Kidney epithelial cell (primary cell): Measurements from ENCODE around the gene CAMTA1. TPM values are rescaled to one million over a fixed set of nuclear protein-coding genes. Genes with fewer than 3 reads are reported as not detected.

ENCODE experiments used
- DNase-seq: peaks from one replicate; pipeline ENCODE4 v3.0.0-alpha.2; 2010; ENCODE audit warnings: low read depth
- H3K27me3 ChIP-seq: 2 replicates; pipeline ENCODE4 v1.6.0; 2011; ENCODE audit warnings: low read length; ENCODE audit not compliant: control insufficient read depth, insufficient read depth
- H3K36me3 ChIP-seq: 2 replicates; pipeline ENCODE4 v1.5.1; 2011; ENCODE audit warnings: low read length; ENCODE audit not compliant: control insufficient read depth, insufficient read depth
- H3K4me3 ChIP-seq: 2 replicates; pipeline ENCODE4 v1.5.1; 2011; ENCODE audit warnings: low read depth, mild to moderate bottlenecking, control low read depth, low read length
- CTCF ChIP-seq: IDR thresholded peaks from 2 replicates; pipeline ENCODE4 v1.5.1; 2011; ENCODE audit warnings: mild to moderate bottlenecking, moderate library complexity, low read length, control low read depth, inconsistent platforms; ENCODE audit not compliant: insufficient read depth, poor library complexity, severe bottlenecking
- total RNA-seq: library from RNA; depleted of rRNA; stranded (reverse); fragments of >200 nt; gene quantifications from 2 replicates; pipeline ENCODE4 v1.2.3, GENCODE V29; 2015

Gene CAMTA1
- total RNA-seq, 1 donor from 2014 or later: 76.5 TPM

- Histone ChIP-seq H3K27me3 (no peaks in the 10 kb centered on the region), H3K36me3 (no peaks in the 10 kb centered on the region), H3K4me3 (no peak overlapping the region)
- TF ChIP-seq CTCF: no peak
- no peak for DNase-seq
These were observed 401.8 kb downstream of the CAMTA1 start for GRCh38 chr1:7187112-7187493.

- Histone ChIP-seq H3K4me3 (no peak overlapping the region), H3K36me3 (no peaks in the 10 kb centered on the region), H3K27me3 (no peaks in the 10 kb centered on the region)
- no peak for TF ChIP-seq CTCF
- no peak for DNase-seq
These were observed 405.0 kb downstream of the CAMTA1 start for GRCh38 chr1:7190261-7190660.

- H3K36me3 ChIP-seq: no peaks in the 10 kb centered on the region
- no peak overlapping the region for H3K4me3 ChIP-seq
- TF ChIP-seq CTCF: no peak
- no peak for DNase-seq
- peaks cover 5% of the 10 kb centered on the region for H3K27me3 ChIP-seq
These were observed 407.2 kb downstream of the CAMTA1 start for GRCh38 chr1:7192453-7192852.

GRCh38 chr1:7196036-7196911, 411.0 kb downstream of the CAMTA1 start:
- peaks cover 18% of the 10 kb centered on the region for H3K27me3 ChIP-seq
- no peaks in the 10 kb centered on the region for H3K36me3 ChIP-seq
- no peak overlapping the region for H3K4me3 ChIP-seq
- no peak for DNase-seq
- no peak for TF ChIP-seq CTCF

- H3K4me3 ChIP-seq: no peak overlapping the region
- H3K36me3 ChIP-seq: no peaks in the 10 kb centered on the region
- H3K27me3 ChIP-seq: peaks cover 18% of the 10 kb centered on the region
- DNase-seq: no peak
- no peak for TF ChIP-seq CTCF
These were observed 413.4 kb downstream of the CAMTA1 start for GRCh38 chr1:7198664-7199063.
